ENCODE measurements around the gene FARP2. TPM values are rescaled to one million over a fixed set of nuclear protein-coding genes. Genes with fewer than 3 reads are reported as not detected.

The FARP2 gene
- total RNA-seq, 1 donor from 2014 or later = 31.8 TPM

DNA sequence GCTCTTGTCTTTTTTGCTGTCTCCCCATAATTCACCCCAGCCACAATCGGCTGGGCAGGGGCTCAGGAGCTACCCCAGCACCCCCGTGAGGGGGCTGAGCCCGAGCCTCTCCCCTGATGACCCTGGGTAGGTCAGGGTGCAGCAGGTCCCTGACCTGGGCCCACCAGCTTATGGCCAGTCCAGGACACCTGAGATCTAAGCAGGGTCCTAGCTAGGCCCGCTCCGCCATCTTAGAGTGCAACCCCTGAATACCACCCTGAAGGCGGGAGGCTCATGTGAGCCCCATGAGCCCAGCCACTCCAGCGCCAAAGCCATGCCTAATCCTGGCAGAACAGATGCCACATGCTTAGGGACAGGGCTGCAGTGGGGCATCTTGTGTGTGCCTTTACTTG lies 136.1 kb downstream of the FARP2 start:
- Histone ChIP-seq H3K4me3 (ENCODE audit: low read depth, low read length) (no peak overlapping the region), H3K36me3 (ENCODE audit: control insufficient read depth, insufficient read depth, low read length) (peaks cover 1% of the 10 kb centered on the region), H3K27me3 (ENCODE audit: control insufficient read depth, insufficient read depth, low read length) (no peaks in the 10 kb centered on the region)
- DNase-seq (ENCODE audit: low read depth) = no peak
- TF ChIP-seq, protein P1, sequence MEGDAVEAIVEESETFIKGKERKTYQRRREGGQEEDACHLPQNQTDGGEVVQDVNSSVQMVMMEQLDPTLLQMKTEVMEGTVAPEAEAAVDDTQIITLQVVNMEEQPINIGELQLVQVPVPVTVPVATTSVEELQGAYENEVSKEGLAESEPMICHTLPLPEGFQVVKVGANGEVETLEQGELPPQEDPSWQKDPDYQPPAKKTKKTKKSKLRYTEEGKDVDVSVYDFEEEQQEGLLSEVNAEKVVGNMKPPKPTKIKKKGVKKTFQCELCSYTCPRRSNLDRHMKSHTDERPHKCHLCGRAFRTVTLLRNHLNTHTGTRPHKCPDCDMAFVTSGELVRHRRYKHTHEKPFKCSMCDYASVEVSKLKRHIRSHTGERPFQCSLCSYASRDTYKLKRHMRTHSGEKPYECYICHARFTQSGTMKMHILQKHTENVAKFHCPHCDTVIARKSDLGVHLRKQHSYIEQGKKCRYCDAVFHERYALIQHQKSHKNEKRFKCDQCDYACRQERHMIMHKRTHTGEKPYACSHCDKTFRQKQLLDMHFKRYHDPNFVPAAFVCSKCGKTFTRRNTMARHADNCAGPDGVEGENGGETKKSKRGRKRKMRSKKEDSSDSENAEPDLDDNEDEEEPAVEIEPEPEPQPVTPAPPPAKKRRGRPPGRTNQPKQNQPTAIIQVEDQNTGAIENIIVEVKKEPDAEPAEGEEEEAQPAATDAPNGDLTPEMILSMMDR (IDR thresholded peaks at IDR 0.05; ENCODE audit: insufficient read depth, low read length, poor library complexity, severe bottlenecking) = no peak

GRCh38 chr2:241493092-241493491 lies 137.0 kb downstream of the FARP2 start:
- no peak for DNase-seq (ENCODE audit: low read depth)

DNA sequence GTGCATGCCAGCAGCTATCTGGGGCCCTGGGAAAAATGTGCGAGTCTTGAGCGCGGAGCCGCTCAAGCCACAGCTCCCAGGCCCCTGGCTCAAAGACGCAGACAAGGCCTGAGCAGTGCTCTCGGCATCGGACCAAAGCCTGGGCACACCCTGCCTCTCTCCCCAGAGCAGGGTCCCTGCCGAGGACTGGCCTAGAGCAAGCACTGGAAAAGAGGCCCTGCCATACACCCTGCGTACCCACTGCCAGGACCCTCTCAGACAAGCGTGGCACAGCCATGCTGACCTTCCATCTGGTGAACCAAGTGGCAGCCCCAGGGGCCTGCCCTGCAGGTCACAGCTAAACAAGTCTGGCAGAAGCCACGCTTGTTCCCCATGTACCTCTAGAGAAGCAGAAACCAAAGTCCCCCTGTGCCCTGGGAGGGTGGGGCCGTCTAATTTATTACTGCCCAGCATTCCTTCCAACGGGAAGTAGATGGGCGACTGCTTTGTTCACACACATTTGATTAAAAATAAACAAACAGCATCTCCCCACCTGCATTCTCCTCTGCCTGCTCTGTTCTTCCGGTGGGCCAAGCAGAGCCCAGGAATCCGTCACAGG lies 138.3 kb downstream of the FARP2 start:
- Histone ChIP-seq H3K27me3 (ENCODE audit: control insufficient read depth, insufficient read depth, low read length) (no peaks in the 10 kb centered on the region), H3K36me3 (ENCODE audit: control insufficient read depth, insufficient read depth, low read length) (peaks cover 1% of the 10 kb centered on the region), H3K4me3 (ENCODE audit: low read depth, low read length) (no peak overlapping the region)
- DNase-seq (ENCODE audit: low read depth) = no peak
- TF ChIP-seq, protein P1 (IDR thresholded peaks at IDR 0.05; ENCODE audit: insufficient read depth, low read length, poor library complexity, severe bottlenecking) = no peak

More at GRCh38 chr2:241493092-241493491, 137.0 kb downstream of the FARP2 start:
- TF ChIP-seq, protein P1 (IDR thresholded peaks at IDR 0.05; ENCODE audit: insufficient read depth, low read length, poor library complexity, severe bottlenecking) = no peak
- Histone ChIP-seq H3K27me3 (ENCODE audit: control insufficient read depth, insufficient read depth, low read length) (no peaks in the 10 kb centered on the region), H3K4me3 (ENCODE audit: low read depth, low read length) (no peak overlapping the region), H3K36me3 (ENCODE audit: control insufficient read depth, insufficient read depth, low read length) (peaks cover 1% of the 10 kb centered on the region)

DNA sequence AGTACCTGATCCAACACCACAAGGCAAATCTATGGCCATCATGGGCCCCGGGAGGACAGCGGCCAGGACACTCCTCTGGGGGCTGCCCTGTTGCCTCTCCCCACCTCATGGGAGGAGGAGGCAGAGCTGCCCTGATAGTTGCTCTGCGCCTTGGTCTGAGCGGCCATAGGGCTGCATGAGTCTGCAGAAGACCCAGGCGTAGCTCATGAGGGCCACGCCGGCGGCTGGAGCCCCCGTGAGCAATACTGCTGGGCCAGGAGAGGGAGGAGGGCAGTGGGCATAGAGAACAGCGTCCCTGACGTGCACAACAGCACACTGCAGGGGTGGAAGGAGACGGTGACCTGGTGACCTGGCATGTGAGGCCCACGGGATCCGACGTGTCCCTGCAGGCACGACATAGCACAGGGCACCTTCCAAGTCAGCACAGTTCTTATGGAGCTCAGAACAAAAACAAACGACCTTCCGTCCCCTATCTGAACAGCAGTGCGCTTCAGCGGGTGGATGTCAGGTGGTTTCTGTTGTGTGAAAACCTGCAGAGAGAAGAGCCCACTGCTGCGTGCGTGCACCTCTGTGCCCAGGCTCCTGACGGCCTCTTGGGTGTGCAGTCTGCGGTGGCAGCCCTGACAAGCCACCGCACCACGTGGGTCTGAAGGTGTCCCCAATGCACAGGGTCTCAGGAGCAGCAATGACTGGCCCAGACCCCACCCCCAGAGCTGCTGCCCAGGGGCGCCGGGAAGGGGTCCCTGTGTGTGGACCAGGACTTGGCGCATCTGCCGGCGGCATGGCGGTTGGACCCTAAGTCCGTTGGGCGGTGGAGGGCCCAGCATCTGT lies 139.3 kb downstream of the FARP2 start:
- Histone ChIP-seq H3K27me3 (ENCODE audit: control insufficient read depth, insufficient read depth, low read length) (no peaks in the 10 kb centered on the region), H3K36me3 (ENCODE audit: control insufficient read depth, insufficient read depth, low read length) (peaks cover 2% of the 10 kb centered on the region), H3K4me3 (ENCODE audit: low read depth, low read length) (no peak overlapping the region)
- no peak for DNase-seq (ENCODE audit: low read depth)
- TF ChIP-seq, protein P1 (IDR thresholded peaks at IDR 0.05; ENCODE audit: insufficient read depth, low read length, poor library complexity, severe bottlenecking) = no peak

GRCh38 chr2:241496003-241496707 lies 140.1 kb downstream of the FARP2 start:
- TF ChIP-seq, protein P1 (IDR thresholded peaks at IDR 0.05; ENCODE audit: insufficient read depth, low read length, poor library complexity, severe bottlenecking) = no peak
- H3K36me3 ChIP-seq (ENCODE audit: control insufficient read depth, insufficient read depth, low read length) = peaks cover 2% of the 10 kb centered on the region
- DNase-seq (ENCODE audit: low read depth) = no peak
- H3K4me3 ChIP-seq (ENCODE audit: low read depth, low read length) = no peak overlapping the region
- H3K27me3 ChIP-seq (ENCODE audit: control insufficient read depth, insufficient read depth, low read length) = no peaks in the 10 kb centered on the region

Measured in kidney epithelial cell (primary cell).